Activated naive CD8-positive, alpha-beta T cell treated with anti-CD3 and anti-CD28 coated beads for 36 hours (primary cell): ENCODE data around the gene EEF1AKMT4. TPM values are rescaled to one million over a fixed set of nuclear protein-coding genes. Genes with fewer than 3 reads are reported as not detected.

ENCODE experiments used
- DNase-seq: peaks from one replicate; pipeline ENCODE4 v3.0.0; 2021
- H3K27ac Mint-ChIP-seq: one replicate; pipeline ENCODE4 v1.8.0; 2022; ENCODE audit warnings: mild to moderate bottlenecking, moderate library complexity, mixed read lengths
- H3K27me3 Mint-ChIP-seq: one replicate; pipeline ENCODE4 v1.8.0; 2022; ENCODE audit warnings: mild to moderate bottlenecking, mixed read lengths
- H3K36me3 Mint-ChIP-seq: one replicate; pipeline ENCODE4 v1.8.0; 2021; ENCODE audit warnings: mild to moderate bottlenecking, mixed read lengths
- H3K4me1 Mint-ChIP-seq: one replicate; pipeline ENCODE4 v1.8.0; 2021; ENCODE audit warnings: mixed read lengths
- H3K4me3 Mint-ChIP-seq: one replicate; pipeline ENCODE4 v1.8.0; 2022; ENCODE audit warnings: mild to moderate bottlenecking, moderate library complexity, mixed read lengths
- H3K9me3 Mint-ChIP-seq: one replicate; pipeline ENCODE4 v1.8.0; 2022; ENCODE audit warnings: mixed read lengths
- total RNA-seq, 2 experiments: library from RNA; stranded (reverse); gene quantifications; one replicate each; pipeline ENCODE4 v1.2.3, GENCODE V29; 2021

EEF1AKMT4 gene
- 10 to 100 TPM; 10.2 to 10.9 TPM for total RNA-seq

- no peaks in the 10 kb centered on the region for H3K27me3 Mint-ChIP-seq
- H3K36me3 Mint-ChIP-seq = peaks cover 10% of the 10 kb centered on the region
- H3K4me3 Mint-ChIP-seq = peak within 1 kb of the TSS; percentile 89
- no peaks in the 10 kb centered on the region for H3K9me3 Mint-ChIP-seq
- peak; percentile 98 for DNase-seq
- peaks cover 13% of the 10 kb centered on the region for H3K4me1 Mint-ChIP-seq
- peak within 1 kb of the TSS; percentile 96 for H3K27ac Mint-ChIP-seq
Observed at GRCh38 chr3:184249412-184250166, at the start of gene EEF1AKMT4. Gene EEF1AKMT4 (plus strand): TSS chr3:184249672. CDS start chr3:184249695, 23 bp downstream.

- Mint-ChIP-seq H3K36me3 (no peaks in the 10 kb centered on the region), H3K4me3 (no peak overlapping the region), H3K27me3 (no peaks in the 10 kb centered on the region), H3K27ac (no peak overlapping the region), H3K9me3 (no peaks in the 10 kb centered on the region), H3K4me1 (no peaks in the 10 kb centered on the region)
- no peak for DNase-seq
Observed at GRCh38 chr3:184200825-184201224, 48.6 kb upstream of the EEF1AKMT4 start.

- no peaks in the 10 kb centered on the region for H3K4me1 Mint-ChIP-seq
- H3K36me3 Mint-ChIP-seq = no peaks in the 10 kb centered on the region
- peaks cover 12% of the 10 kb centered on the region for H3K27me3 Mint-ChIP-seq
- no peak overlapping the region for H3K4me3 Mint-ChIP-seq
- no peak overlapping the region for H3K27ac Mint-ChIP-seq
- H3K9me3 Mint-ChIP-seq = no peaks in the 10 kb centered on the region
- DNase-seq = no peak
Observed at GRCh38 chr3:184203526-184203925, 45.9 kb upstream of the EEF1AKMT4 start.

GRCh38 chr3:184209146-184209923 lies 40.1 kb upstream of the EEF1AKMT4 start:
- Mint-ChIP-seq H3K9me3 (no peaks in the 10 kb centered on the region), H3K27ac (no peak overlapping the region), H3K4me1 (no peaks in the 10 kb centered on the region), H3K36me3 (no peaks in the 10 kb centered on the region), H3K4me3 (no peak overlapping the region), H3K27me3 (peaks cover 12% of the 10 kb centered on the region)
- DNase-seq = no peak

GRCh38 chr3:184211297-184211696 lies 38.2 kb upstream of the EEF1AKMT4 start:
- no peaks in the 10 kb centered on the region for H3K9me3 Mint-ChIP-seq
- no peaks in the 10 kb centered on the region for H3K36me3 Mint-ChIP-seq
- no peaks in the 10 kb centered on the region for H3K4me1 Mint-ChIP-seq
- DNase-seq = no peak
- H3K27me3 Mint-ChIP-seq = peaks cover 12% of the 10 kb centered on the region
- no peak overlapping the region for H3K27ac Mint-ChIP-seq
- no peak overlapping the region for H3K4me3 Mint-ChIP-seq

GRCh38 chr3:184211718-184212117 lies 37.8 kb upstream of the EEF1AKMT4 start:
- no peak overlapping the region for H3K4me3 Mint-ChIP-seq
- H3K4me1 Mint-ChIP-seq = no peaks in the 10 kb centered on the region
- DNase-seq = no peak
- no peaks in the 10 kb centered on the region for H3K9me3 Mint-ChIP-seq
- no peak overlapping the region for H3K27ac Mint-ChIP-seq
- peaks cover 9% of the 10 kb centered on the region for H3K27me3 Mint-ChIP-seq
- no peaks in the 10 kb centered on the region for H3K36me3 Mint-ChIP-seq

GRCh38 chr3:184218814-184219213 lies 30.7 kb upstream of the EEF1AKMT4 start:
- H3K4me3 Mint-ChIP-seq = no peak overlapping the region

GRCh38 chr3:184222521-184222920 lies 27.0 kb upstream of the EEF1AKMT4 start:
- Mint-ChIP-seq H3K27me3 (peaks cover 23% of the 10 kb centered on the region), H3K36me3 (no peaks in the 10 kb centered on the region), H3K4me1 (no peaks in the 10 kb centered on the region)

More at GRCh38 chr3:184218814-184219213, 30.7 kb upstream of the EEF1AKMT4 start:
- H3K36me3 Mint-ChIP-seq = no peaks in the 10 kb centered on the region
- no peaks in the 10 kb centered on the region for H3K4me1 Mint-ChIP-seq
- peaks cover 5% of the 10 kb centered on the region for H3K27me3 Mint-ChIP-seq
- H3K27ac Mint-ChIP-seq = no peak overlapping the region
- H3K9me3 Mint-ChIP-seq = no peaks in the 10 kb centered on the region
- no peak for DNase-seq

GRCh38 chr3:184223946-184224345 lies 25.5 kb upstream of the EEF1AKMT4 start:
- Mint-ChIP-seq H3K27me3 (peaks cover 37% of the 10 kb centered on the region), H3K27ac (no peak overlapping the region), H3K4me3 (no peak overlapping the region), H3K4me1 (peaks cover 4% of the 10 kb centered on the region), H3K36me3 (no peaks in the 10 kb centered on the region), H3K9me3 (no peaks in the 10 kb centered on the region)
- no peak for DNase-seq

More at GRCh38 chr3:184222521-184222920, 27.0 kb upstream of the EEF1AKMT4 start:
- no peak for DNase-seq
- H3K27ac Mint-ChIP-seq = no peak overlapping the region
- H3K9me3 Mint-ChIP-seq = no peaks in the 10 kb centered on the region
- no peak overlapping the region for H3K4me3 Mint-ChIP-seq

- H3K27me3 Mint-ChIP-seq = peaks cover 58% of the 10 kb centered on the region
- H3K4me1 Mint-ChIP-seq = peaks cover 6% of the 10 kb centered on the region
- DNase-seq = peak; percentile 53
- no peaks in the 10 kb centered on the region for H3K9me3 Mint-ChIP-seq
- H3K4me3 Mint-ChIP-seq = no peak overlapping the region
- no peaks in the 10 kb centered on the region for H3K36me3 Mint-ChIP-seq
- no peak overlapping the region for H3K27ac Mint-ChIP-seq
Observed at GRCh38 chr3:184227481-184227935, 22.0 kb upstream of the EEF1AKMT4 start.

- Mint-ChIP-seq H3K9me3 (no peaks in the 10 kb centered on the region), H3K4me1 (peaks cover 6% of the 10 kb centered on the region), H3K4me3 (peak overlapping the region; percentile 62), H3K27ac (no peak overlapping the region), H3K27me3 (peaks cover 64% of the 10 kb centered on the region), H3K36me3 (no peaks in the 10 kb centered on the region)
- no peak for DNase-seq
Observed at GRCh38 chr3:184228376-184229137, 20.9 kb upstream of the EEF1AKMT4 start.

- Mint-ChIP-seq H3K4me1 (peaks cover 6% of the 10 kb centered on the region), H3K9me3 (no peaks in the 10 kb centered on the region), H3K36me3 (no peaks in the 10 kb centered on the region), H3K27me3 (peaks cover 64% of the 10 kb centered on the region), H3K27ac (no peak within 1 kb of the TSS), H3K4me3 (peak within 1 kb of the TSS; percentile 62)
- DNase-seq = peak; percentile 87
Observed at GRCh38 chr3:184229394-184230080, 19.9 kb upstream of the EEF1AKMT4 start, which contains the start of gene VWA5B2. Gene VWA5B2 (plus strand): TSS chr3:184229585. CDS start chr3:184230529, 944 bp downstream.

- Mint-ChIP-seq H3K4me3 (no peak overlapping the region), H3K27ac (no peak overlapping the region), H3K4me1 (peaks cover 6% of the 10 kb centered on the region), H3K27me3 (peaks cover 61% of the 10 kb centered on the region), H3K36me3 (no peaks in the 10 kb centered on the region), H3K9me3 (no peaks in the 10 kb centered on the region)
- DNase-seq = peak; percentile 18
Observed at GRCh38 chr3:184230081-184230602, 19.3 kb upstream of the EEF1AKMT4 start.
